Measurements from ENCODE around the gene DTL. TPM values are rescaled to one million over a fixed set of nuclear protein-coding genes. Genes with fewer than 3 reads are reported as not detected.

The DTL gene
- total RNA-seq, 1 donor from 2014 or later: 11.6 TPM

GRCh38 chr1:212074856-212075255 is 39.3 kb downstream of the DTL start:
- H3K36me3 Mint-ChIP-seq (ENCODE audit: low read depth, unreplicated experiment): no peaks in the 10 kb centered on the region
- no peak overlapping the region for H3K4me3 Mint-ChIP-seq (ENCODE audit: unreplicated experiment)
- H3K27me3 Mint-ChIP-seq (ENCODE audit: unreplicated experiment): no peaks in the 10 kb centered on the region
- no peaks in the 10 kb centered on the region for H3K4me1 Mint-ChIP-seq (ENCODE audit: unreplicated experiment)
- TF ChIP-seq, protein P1, sequence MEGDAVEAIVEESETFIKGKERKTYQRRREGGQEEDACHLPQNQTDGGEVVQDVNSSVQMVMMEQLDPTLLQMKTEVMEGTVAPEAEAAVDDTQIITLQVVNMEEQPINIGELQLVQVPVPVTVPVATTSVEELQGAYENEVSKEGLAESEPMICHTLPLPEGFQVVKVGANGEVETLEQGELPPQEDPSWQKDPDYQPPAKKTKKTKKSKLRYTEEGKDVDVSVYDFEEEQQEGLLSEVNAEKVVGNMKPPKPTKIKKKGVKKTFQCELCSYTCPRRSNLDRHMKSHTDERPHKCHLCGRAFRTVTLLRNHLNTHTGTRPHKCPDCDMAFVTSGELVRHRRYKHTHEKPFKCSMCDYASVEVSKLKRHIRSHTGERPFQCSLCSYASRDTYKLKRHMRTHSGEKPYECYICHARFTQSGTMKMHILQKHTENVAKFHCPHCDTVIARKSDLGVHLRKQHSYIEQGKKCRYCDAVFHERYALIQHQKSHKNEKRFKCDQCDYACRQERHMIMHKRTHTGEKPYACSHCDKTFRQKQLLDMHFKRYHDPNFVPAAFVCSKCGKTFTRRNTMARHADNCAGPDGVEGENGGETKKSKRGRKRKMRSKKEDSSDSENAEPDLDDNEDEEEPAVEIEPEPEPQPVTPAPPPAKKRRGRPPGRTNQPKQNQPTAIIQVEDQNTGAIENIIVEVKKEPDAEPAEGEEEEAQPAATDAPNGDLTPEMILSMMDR (IDR thresholded peaks at IDR 0.05; ENCODE audit: unreplicated experiment): no peak
- DNase-seq (ENCODE audit: low spot score): no peak
- H3K9me3 Mint-ChIP-seq (ENCODE audit: unreplicated experiment): no peaks in the 10 kb centered on the region
- H3K27ac Mint-ChIP-seq (ENCODE audit: unreplicated experiment): no peak overlapping the region

DNA sequence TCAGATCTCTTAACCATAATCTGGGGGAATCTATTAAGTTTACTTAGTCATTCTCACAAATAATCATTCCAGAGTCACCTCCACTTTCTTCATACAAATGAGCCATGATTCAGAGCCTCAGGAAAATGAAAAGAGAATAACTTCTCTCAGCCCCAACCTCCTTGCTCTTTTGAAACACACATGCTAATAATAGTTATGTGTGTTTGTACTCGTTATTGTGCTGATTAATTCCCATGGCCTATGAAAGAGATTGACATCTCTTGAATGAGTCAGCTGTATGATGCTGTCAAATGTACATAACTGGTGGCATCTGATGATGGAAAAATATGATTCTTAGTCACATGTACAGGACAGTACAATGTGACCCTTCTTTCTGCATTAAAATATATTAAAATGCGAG is 41.5 kb downstream of the DTL start:
- no peak overlapping the region for H3K4me3 Mint-ChIP-seq (ENCODE audit: unreplicated experiment)
- TF ChIP-seq, protein P1 (IDR thresholded peaks at IDR 0.05; ENCODE audit: unreplicated experiment): no peak
- H3K4me1 Mint-ChIP-seq (ENCODE audit: unreplicated experiment): no peaks in the 10 kb centered on the region
- no peaks in the 10 kb centered on the region for H3K9me3 Mint-ChIP-seq (ENCODE audit: unreplicated experiment)
- H3K27me3 Mint-ChIP-seq (ENCODE audit: unreplicated experiment): no peaks in the 10 kb centered on the region
- no peak for DNase-seq (ENCODE audit: low spot score)
- H3K36me3 Mint-ChIP-seq (ENCODE audit: low read depth, unreplicated experiment): no peaks in the 10 kb centered on the region
- H3K27ac Mint-ChIP-seq (ENCODE audit: unreplicated experiment): no peak overlapping the region

DNA sequence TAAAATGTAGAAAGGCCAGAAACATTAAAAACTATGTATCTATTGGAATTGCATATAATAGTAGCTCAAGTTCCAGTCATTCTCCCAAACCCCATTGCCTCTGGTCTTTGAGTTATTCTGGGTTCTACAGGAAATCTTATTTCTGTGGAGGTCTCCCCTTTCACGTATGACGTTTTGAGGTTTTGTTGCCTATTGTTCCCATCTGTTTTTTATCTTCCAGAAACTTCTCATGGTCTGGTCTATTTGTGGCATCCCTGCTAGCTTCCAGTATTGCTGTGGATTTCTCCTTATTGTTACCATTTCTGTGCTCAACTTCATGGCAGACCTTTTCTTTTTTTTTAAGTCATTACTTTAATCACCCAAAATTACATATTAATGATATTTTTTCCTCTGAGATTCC is 43.3 kb downstream of the DTL start:
- no peaks in the 10 kb centered on the region for H3K36me3 Mint-ChIP-seq (ENCODE audit: low read depth, unreplicated experiment)
- DNase-seq (ENCODE audit: low spot score): no peak
- no peaks in the 10 kb centered on the region for H3K27me3 Mint-ChIP-seq (ENCODE audit: unreplicated experiment)
- H3K4me1 Mint-ChIP-seq (ENCODE audit: unreplicated experiment): no peaks in the 10 kb centered on the region
- TF ChIP-seq, protein P1 (IDR thresholded peaks at IDR 0.05; ENCODE audit: unreplicated experiment): no peak
- peak overlapping the region; percentile 28 for H3K27ac Mint-ChIP-seq (ENCODE audit: unreplicated experiment)
- H3K9me3 Mint-ChIP-seq (ENCODE audit: unreplicated experiment): no peaks in the 10 kb centered on the region
- H3K4me3 Mint-ChIP-seq (ENCODE audit: unreplicated experiment): no peak overlapping the region

GRCh38 chr1:212082765-212083406 is 47.3 kb downstream of the DTL start:
- H3K27ac Mint-ChIP-seq (ENCODE audit: unreplicated experiment): no peak overlapping the region
- H3K4me1 Mint-ChIP-seq (ENCODE audit: unreplicated experiment): peaks cover 5% of the 10 kb centered on the region
- no peak for DNase-seq (ENCODE audit: low spot score)
- no peak overlapping the region for H3K4me3 Mint-ChIP-seq (ENCODE audit: unreplicated experiment)
- no peaks in the 10 kb centered on the region for H3K9me3 Mint-ChIP-seq (ENCODE audit: unreplicated experiment)
- TF ChIP-seq, protein P1 (IDR thresholded peaks at IDR 0.05; ENCODE audit: unreplicated experiment): no peak
- peaks cover 2% of the 10 kb centered on the region for H3K27me3 Mint-ChIP-seq (ENCODE audit: unreplicated experiment)
- H3K36me3 Mint-ChIP-seq (ENCODE audit: low read depth, unreplicated experiment): no peaks in the 10 kb centered on the region

- Mint-ChIP-seq H3K27ac (ENCODE audit: unreplicated experiment) (peak overlapping the region; percentile 49), H3K4me3 (ENCODE audit: unreplicated experiment) (no peak overlapping the region), H3K9me3 (ENCODE audit: unreplicated experiment) (no peaks in the 10 kb centered on the region), H3K27me3 (ENCODE audit: unreplicated experiment) (peaks cover 3% of the 10 kb centered on the region), H3K36me3 (ENCODE audit: low read depth, unreplicated experiment) (peaks cover 10% of the 10 kb centered on the region), H3K4me1 (ENCODE audit: unreplicated experiment) (peaks cover 27% of the 10 kb centered on the region)
- no peak for DNase-seq (ENCODE audit: low spot score)
- TF ChIP-seq, protein P1 (IDR thresholded peaks at IDR 0.05; ENCODE audit: unreplicated experiment): no peak
These were observed 54.1 kb downstream of the DTL start for GRCh38 chr1:212089560-212090163.
